K562 (cell line): Measurements from ENCODE around the gene KLHL22. TPM values are rescaled to one million over a fixed set of nuclear protein-coding genes. Genes with fewer than 3 reads are reported as not detected.
A peak's percentile ranks its signal among the peaks of the same experiment; 100 is the strongest.

Experiments
- ARHGAP35 ChIP-seq: fragments of 450-650 bp; IDR thresholded peaks from 2 replicates; pipeline ENCODE4 v1.6.1; 2018; ENCODE audit not compliant: partially characterized antibody
- BHLHE40 ChIP-seq: IDR thresholded peaks from 2 replicates; pipeline ENCODE4 v1.6.1; 2011; ENCODE audit warnings: low read length, improper control_type of control experiment
- CHD4 ChIP-seq: fragments of 200-600 bp; sonication (generic); IDR thresholded peaks from 3 replicates; pipeline ENCODE4 v1.6.1; 2012; ENCODE audit warnings: low read depth, mild to moderate bottlenecking, mixed read lengths, low read length, inconsistent platforms; ENCODE audit not compliant: insufficient read depth, insufficient replicate concordance, poor library complexity, severe bottlenecking
- DACH1 ChIP-seq: fragments of 450-650 bp; IDR thresholded peaks from 2 replicates; pipeline ENCODE4 v1.6.1; 2018; ENCODE audit not compliant: partially characterized antibody
- E2F8 ChIP-seq: fragments of 450-650 bp; IDR thresholded peaks from 2 replicates; pipeline ENCODE4 v1.7.1; 2018; ENCODE audit warnings: mild to moderate bottlenecking, low read depth; ENCODE audit not compliant: partially characterized antibody
- EHMT2 ChIP-seq: fragments of 450-650 bp; IDR thresholded peaks from 2 replicates; pipeline ENCODE4 v1.6.1; 2018; ENCODE audit warnings: antibody characterized with exemption
- ESRRB ChIP-seq: fragments of 250-450 bp; sonication (Bioruptor Pico); IDR thresholded peaks from 2 replicates; pipeline ENCODE4 v1.5.0; 2020; ENCODE audit warnings: mild to moderate bottlenecking, moderate library complexity, borderline replicate concordance
- FOXJ3 ChIP-seq: sonication (generic); formaldehyde crosslinking; IDR thresholded peaks from 2 replicates; pipeline ENCODE4 v1.4.0; 2020; ENCODE audit warnings: mild to moderate bottlenecking, missing genetic modification reagents
- GABPB1 ChIP-seq: sonication (generic); formaldehyde crosslinking; IDR thresholded peaks from 2 replicates; pipeline ENCODE4 v1.8.0; 2022; ENCODE audit warnings: mild to moderate bottlenecking, missing genetic modification reagents
- GATAD2A ChIP-seq: fragments of 450-650 bp; IDR thresholded peaks from 2 replicates; pipeline ENCODE4 v1.6.1; 2017
- MYC ChIP-seq, 2 experiments: fragments of 250-450 bp in 1 of 2; sonication (Bioruptor Pico) in 1 of 2; IDR thresholded peaks; 2 replicates each; pipeline versions ENCODE4 v1.5.1 to v1.6.1; 2012 to 2021; ENCODE audit warnings: low read depth in 2 of 2, borderline replicate concordance in 1 of 2, improper control_type of control experiment in 1 of 2, low read length in 1 of 2, mild to moderate bottlenecking in 1 of 2, moderate library complexity in 1 of 2
- NEUROD1 ChIP-seq: fragments of 150-350 bp; IDR thresholded peaks from 2 replicates; pipeline ENCODE4 v1.6.1; 2014; ENCODE audit warnings: borderline replicate concordance, low read length, low read depth; ENCODE audit not compliant: partially characterized antibody
- NFXL1 ChIP-seq: fragments of 450-650 bp; formaldehyde crosslinking; IDR thresholded peaks from 2 replicates; pipeline ENCODE4 v1.4.0; 2021; ENCODE audit warnings: mild to moderate bottlenecking
- NR3C1 ChIP-seq: sonication (generic); formaldehyde crosslinking; IDR thresholded peaks from 2 replicates; pipeline ENCODE4 v1.8.1; 2022; ENCODE audit warnings: missing genetic modification reagents
- RNF2 ChIP-seq: sonication (generic); IDR thresholded peaks from 2 replicates; pipeline ENCODE4 v1.6.1; 2016
- TCF15 ChIP-seq: fragments of 250-450 bp; sonication (Bioruptor Pico); IDR thresholded peaks from 2 replicates; pipeline ENCODE4 v1.8.0; 2022; ENCODE audit warnings: moderate library complexity, mild to moderate bottlenecking, inconsistent platforms
- TSC22D4 ChIP-seq: fragments of 450-650 bp; IDR thresholded peaks from 2 replicates; pipeline ENCODE4 v1.6.1; 2016; ENCODE audit warnings: missing genetic modification characterization, missing biosample characterization, control low read depth
- ZNF23 ChIP-seq: fragments of 250-450 bp; sonication (Bioruptor Pico); IDR thresholded peaks from 2 replicates; pipeline ENCODE4 v1.4.0; 2020; ENCODE audit warnings: mild to moderate bottlenecking
- polyA plus RNA-seq, 8 experiments: library from polyadenylated mRNA; depleted of rRNA in 4 of 8; stranded (reverse) in 5 of 8; unstranded in 3 of 8; fragments of >200 nt; fragmentation: Nextera tagmentation in 2 of 8; fragmentation: Illumina TruSeq in 1 of 8; extraction: Ambion mirVana in 2 of 8; extraction: Trizol in 1 of 8; gene quantifications; 2 replicates each; pipeline versions ENCODE4 v1.2.1 to v1.2.3, GENCODE V29; 2011 to 2014; ENCODE audit warnings: inconsistent platforms in 1 of 8, missing spikeins in 1 of 8
- total RNA-seq, 7 experiments: library from RNA; depleted of rRNA in 6 of 7; stranded (reverse); fragments of >200 nt in 6 of 7; fragmentation: Illumina TruSeq in 2 of 7; extraction: Trizol in 2 of 7; gene quantifications; 2 replicates each; pipeline versions ENCODE4 v1.2.1 to v1.2.3, GENCODE V29; 2011 to 2021; ENCODE audit warnings: low replicate concordance in 1 of 7
- TF ChIP-seq, protein P1 (sequence below): fragments of 250-450 bp; sonication (Bioruptor Pico); IDR thresholded peaks from 2 replicates; pipeline ENCODE4 v1.4.0; 2020; ENCODE audit warnings: mild to moderate bottlenecking, moderate library complexity
- TF ChIP-seq, protein P2 (sequence below): sonication (generic); formaldehyde crosslinking; IDR thresholded peaks from 2 replicates; pipeline ENCODE4 v1.4.0; 2020; ENCODE audit warnings: mild to moderate bottlenecking, missing genetic modification reagents
- TF ChIP-seq, protein P3 (sequence below): fragments of 450-650 bp; IDR thresholded peaks from 2 replicates; pipeline ENCODE4 v1.6.1; 2016; ENCODE audit warnings: low read depth, mild to moderate bottlenecking, moderate library complexity

Gene KLHL22
- total and polyA plus RNA-seq, 9 of the 15 experiments (the other 6 are each of a cell fraction or from before 2014, with no cell fraction given): 1.3 to 25.6 (median 15.2) TPM

- TF ChIP-seq TSC22D4 (tag): no peak
- no peak for TF ChIP-seq RNF2
- TF ChIP-seq, protein P1, sequence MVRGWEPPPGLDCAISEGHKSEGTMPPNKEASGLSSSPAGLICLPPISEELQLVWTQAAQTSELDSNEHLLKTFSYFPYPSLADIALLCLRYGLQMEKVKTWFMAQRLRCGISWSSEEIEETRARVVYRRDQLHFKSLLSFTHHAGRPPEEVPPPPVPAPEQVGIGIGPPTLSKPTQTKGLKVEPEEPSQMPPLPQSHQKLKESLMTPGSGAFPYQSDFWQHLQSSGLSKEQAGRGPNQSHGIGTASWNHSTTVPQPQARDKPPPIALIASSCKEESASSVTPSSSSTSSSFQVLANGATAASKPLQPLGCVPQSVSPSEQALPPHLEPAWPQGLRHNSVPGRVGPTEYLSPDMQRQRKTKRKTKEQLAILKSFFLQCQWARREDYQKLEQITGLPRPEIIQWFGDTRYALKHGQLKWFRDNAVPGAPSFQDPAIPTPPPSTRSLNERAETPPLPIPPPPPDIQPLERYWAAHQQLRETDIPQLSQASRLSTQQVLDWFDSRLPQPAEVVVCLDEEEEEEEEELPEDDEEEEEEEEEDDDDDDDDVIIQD (CRISPR knock-in tag): 0 out of 2 replicates have a peak, but pooled peaks have one; percentile 23
- TF ChIP-seq NR3C1 (CRISPR knock-in tag): no peak
- TF ChIP-seq FOXJ3 (CRISPR knock-in tag): no peak; the same call in 1 of the 2 replicates
- TF ChIP-seq, protein P2, sequence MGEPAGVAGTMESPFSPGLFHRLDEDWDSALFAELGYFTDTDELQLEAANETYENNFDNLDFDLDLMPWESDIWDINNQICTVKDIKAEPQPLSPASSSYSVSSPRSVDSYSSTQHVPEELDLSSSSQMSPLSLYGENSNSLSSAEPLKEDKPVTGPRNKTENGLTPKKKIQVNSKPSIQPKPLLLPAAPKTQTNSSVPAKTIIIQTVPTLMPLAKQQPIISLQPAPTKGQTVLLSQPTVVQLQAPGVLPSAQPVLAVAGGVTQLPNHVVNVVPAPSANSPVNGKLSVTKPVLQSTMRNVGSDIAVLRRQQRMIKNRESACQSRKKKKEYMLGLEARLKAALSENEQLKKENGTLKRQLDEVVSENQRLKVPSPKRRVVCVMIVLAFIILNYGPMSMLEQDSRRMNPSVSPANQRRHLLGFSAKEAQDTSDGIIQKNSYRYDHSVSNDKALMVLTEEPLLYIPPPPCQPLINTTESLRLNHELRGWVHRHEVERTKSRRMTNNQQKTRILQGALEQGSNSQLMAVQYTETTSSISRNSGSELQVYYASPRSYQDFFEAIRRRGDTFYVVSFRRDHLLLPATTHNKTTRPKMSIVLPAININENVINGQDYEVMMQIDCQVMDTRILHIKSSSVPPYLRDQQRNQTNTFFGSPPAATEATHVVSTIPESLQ (CRISPR knock-in tag): 0 out of 2 replicates have a peak, but pooled peaks have one; percentile 60
- no peak for TF ChIP-seq ARHGAP35
- TF ChIP-seq, protein P3, sequence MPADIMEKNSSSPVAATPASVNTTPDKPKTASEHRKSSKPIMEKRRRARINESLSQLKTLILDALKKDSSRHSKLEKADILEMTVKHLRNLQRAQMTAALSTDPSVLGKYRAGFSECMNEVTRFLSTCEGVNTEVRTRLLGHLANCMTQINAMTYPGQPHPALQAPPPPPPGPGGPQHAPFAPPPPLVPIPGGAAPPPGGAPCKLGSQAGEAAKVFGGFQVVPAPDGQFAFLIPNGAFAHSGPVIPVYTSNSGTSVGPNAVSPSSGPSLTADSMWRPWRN: no peak
- TF ChIP-seq TCF15: peak; percentile 37; the same call in 1 of the 2 replicates
- TF ChIP-seq E2F8: no peak
- no peak for TF ChIP-seq GABPB1 (CRISPR knock-in tag)
- no peak for TF ChIP-seq ZNF23 (CRISPR knock-in tag)
- no peak for TF ChIP-seq MYC (IDR thresholded peaks at IDR 0.05; ENCODE audit: low read depth, low read length)
- no peak for TF ChIP-seq MYC (CRISPR knock-in tag; IDR thresholded peaks at IDR 0.05; ENCODE audit: borderline replicate concordance, low read depth)
- no peak for TF ChIP-seq BHLHE40
- TF ChIP-seq NEUROD1: no peak
- no peak for TF ChIP-seq CHD4
- TF ChIP-seq ESRRB (CRISPR knock-in tag): no peak
- TF ChIP-seq EHMT2: no peak
- no peak for TF ChIP-seq GATAD2A
- TF ChIP-seq DACH1: no peak
- TF ChIP-seq NFXL1 (CRISPR knock-in tag): no peak
Measured at GRCh38 chr22:20449819-20450550, 45.6 kb downstream of the KLHL22 start (continued).
